Subcutaneous adipose tissue (tissue), 4 donors: ENCODE measurements around the gene OR6B2. TPM values are rescaled to one million over a fixed set of nuclear protein-coding genes. Genes with fewer than 3 reads are reported as not detected.

ENCODE experiments used
- total RNA-seq, 4 donors: library from RNA; depleted of rRNA; stranded (reverse); fragments of >200 nt; gene quantifications; one replicate each; pipeline ENCODE4 v1.1.0, GENCODE V29; 2016
- TF ChIP-seq, protein P1 (sequence below): fragments of 450-650 bp; IDR thresholded peaks from one replicate; pipeline ENCODE4 v1.5.1; 2016; ENCODE audit warnings: low read depth, mild to moderate bottlenecking, control low read depth, antibody characterized with exemption, moderate library complexity

Gene OR6B2
- total RNA-seq, 4 donors from 2014 or later = not detected

DNA sequence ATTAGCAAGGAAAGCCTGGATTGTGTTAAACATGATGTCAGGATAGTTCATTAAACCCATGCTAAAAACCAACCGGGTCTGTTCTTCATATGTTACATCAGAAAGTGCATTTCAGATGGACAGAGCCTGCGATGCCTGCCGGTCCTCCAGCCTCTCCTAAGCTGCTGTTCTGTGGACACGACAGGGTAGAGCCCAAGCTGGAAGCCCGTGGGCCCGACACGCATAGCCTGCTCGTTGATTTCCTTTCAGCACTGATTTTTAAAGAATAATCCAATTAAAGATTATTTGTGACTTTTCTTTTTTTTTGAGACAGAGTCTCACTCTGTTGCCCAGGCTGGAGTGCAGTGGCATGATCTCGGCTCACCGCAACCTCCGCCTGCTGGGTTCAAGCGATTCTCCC lies 22.3 kb upstream of the OR6B2 start:
- TF ChIP-seq, protein P1, sequence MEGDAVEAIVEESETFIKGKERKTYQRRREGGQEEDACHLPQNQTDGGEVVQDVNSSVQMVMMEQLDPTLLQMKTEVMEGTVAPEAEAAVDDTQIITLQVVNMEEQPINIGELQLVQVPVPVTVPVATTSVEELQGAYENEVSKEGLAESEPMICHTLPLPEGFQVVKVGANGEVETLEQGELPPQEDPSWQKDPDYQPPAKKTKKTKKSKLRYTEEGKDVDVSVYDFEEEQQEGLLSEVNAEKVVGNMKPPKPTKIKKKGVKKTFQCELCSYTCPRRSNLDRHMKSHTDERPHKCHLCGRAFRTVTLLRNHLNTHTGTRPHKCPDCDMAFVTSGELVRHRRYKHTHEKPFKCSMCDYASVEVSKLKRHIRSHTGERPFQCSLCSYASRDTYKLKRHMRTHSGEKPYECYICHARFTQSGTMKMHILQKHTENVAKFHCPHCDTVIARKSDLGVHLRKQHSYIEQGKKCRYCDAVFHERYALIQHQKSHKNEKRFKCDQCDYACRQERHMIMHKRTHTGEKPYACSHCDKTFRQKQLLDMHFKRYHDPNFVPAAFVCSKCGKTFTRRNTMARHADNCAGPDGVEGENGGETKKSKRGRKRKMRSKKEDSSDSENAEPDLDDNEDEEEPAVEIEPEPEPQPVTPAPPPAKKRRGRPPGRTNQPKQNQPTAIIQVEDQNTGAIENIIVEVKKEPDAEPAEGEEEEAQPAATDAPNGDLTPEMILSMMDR = no peak

DNA sequence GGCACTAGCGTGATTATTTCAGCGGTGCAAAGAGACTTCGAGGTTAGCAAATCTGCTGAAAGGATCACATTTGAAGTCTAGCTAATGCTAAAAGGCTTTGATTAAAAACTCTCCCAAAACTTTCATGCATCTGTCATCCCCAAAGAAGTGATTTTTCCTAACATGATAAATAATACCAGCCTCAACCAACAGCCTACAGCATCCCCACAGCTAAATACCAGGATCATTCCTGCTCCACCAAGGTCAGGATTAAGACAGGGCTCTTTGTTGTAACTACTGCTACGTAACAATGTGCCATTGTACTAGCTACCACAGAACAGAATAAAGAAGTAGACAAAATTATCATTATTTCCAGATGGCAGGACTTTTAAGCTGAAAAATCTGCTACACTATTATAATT lies 21.5 kb upstream of the OR6B2 start:
- TF ChIP-seq, protein P1 = no peak

DNA sequence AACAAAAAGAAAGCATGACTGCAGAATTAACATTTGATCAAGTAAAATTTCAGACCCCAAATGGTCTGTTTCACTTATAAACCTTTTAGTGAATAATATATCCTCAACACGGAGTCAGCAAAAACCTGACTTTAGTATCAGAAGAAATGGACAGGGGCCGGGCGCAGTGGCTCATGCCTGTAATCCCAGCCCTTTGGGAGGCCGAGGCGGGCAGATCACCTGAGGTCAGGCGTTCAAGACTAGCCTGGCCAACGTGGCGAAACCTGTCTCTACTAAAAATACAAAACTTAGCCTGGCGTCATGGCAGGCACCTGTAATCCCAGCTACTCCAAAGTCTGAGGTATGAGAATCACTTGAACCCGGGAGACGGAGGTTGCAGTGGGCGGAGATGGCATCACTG lies 20.0 kb upstream of the OR6B2 start:
- TF ChIP-seq, protein P1 = no peak

DNA sequence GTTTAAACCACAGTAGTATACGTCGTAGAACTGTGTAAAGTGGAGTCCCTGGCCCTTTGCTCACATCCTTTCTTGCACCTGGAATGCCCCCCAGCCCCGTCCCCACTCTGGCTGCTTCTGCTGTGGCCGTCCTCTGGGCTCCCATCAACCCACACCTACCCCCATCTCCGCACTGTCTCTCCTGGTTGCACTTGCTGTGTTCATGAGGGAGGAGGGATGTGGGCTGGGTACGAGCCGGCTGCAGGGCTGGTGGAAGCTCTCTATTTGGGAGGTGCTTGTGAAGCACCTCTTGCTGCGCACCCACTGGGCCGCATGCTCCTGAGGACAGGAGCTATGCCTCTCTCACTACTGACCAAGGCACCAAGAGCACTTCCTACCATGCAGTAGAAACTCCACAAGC lies 18.0 kb upstream of the OR6B2 start:
- TF ChIP-seq, protein P1 = no peak

DNA sequence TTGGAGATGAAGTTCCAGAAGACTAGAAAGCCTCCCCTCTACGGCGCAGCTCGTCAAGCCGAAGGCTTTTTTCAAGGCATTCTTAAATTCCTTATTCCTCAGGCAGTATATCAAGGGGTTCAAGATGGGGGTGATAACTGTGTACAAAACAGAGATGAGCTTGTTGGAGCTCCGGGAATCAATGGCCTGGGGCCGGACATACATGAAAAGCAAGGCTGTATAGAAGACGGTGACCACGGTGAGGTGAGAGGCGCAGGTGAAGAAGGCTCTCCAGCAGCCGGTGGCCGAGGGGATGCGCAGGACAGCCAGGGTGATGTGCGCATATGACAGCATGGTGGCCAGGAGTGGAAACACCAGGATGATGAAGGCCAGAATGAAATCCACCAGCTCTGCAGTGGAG lies 14.9 kb upstream of the OR6B2 start:
- TF ChIP-seq, protein P1 = no peak

DNA sequence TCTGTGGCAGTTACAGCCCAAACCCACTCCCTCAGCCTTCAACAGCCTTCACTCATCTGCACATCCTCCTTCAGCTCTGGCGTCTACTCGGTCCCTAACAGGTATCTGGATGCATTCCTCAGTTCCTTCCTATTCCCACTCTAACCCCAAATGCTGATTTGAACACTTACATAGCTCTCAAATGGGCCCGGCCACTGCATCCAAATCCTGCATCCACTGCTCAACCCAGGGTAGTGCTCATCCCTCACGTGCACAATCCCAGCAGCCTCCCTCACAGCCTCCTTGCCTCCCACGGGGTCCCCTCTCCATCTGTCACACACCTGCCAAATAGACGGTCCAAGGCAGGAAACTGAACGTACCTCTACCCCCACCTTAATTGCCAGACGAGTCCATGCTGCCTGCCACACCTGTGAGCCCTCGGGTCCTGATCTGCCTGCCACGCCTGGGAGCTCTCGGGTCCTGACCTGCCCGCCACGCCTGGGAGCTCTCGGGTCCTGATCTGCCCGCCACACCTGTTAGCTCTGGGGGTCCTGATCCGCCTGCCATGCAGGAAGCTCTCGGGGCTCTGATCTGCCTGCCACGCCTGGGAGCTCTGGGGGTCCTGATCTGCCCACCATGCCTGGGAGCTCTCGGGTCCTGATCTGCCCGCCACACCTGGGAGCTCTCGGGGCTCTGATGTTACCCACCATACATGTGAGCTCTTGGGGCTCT lies 13.2 kb upstream of the OR6B2 start:
- TF ChIP-seq, protein P1 = no peak

DNA sequence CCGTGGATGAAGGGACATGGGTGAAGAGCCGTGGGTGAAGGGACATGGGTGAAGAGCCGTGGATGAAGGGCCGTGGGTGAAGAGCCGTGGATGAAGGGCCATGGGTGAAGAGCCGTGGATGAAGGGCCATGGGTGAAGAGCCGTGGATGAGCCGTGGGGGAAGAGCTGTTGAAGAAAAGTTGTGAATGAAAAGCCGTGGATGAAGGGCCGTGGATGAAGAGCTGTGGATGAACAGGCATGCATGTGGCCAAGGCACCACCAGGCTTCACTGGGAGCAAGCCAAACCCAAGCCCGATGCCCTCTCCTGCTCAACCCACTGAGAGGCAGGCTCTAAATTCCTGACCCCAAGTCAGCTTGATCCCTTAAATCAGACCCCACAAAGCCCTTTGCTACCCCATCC lies 12.5 kb upstream of the OR6B2 start:
- TF ChIP-seq, protein P1 = no peak
